Measurements from ENCODE around the gene ERCC1. TPM values are rescaled to one million over a fixed set of nuclear protein-coding genes. Genes with fewer than 3 reads are reported as not detected.

ERCC1 gene
- total and polyA plus RNA-seq, 2 of the 13 experiments (the other 11 are each of a cell fraction or from before 2014, with no cell fraction given) = 40.0 to 66.4 TPM

- no peak for TF ChIP-seq GFI1 (CRISPR knock-in tag; IDR thresholded peaks at IDR 0.05; ENCODE audit: borderline replicate concordance)
- TF ChIP-seq GLMP (CRISPR knock-in tag; IDR thresholded peaks at IDR 0.05; ENCODE audit: borderline replicate concordance) = no peak
- TF ChIP-seq BORCS8-MEF2B (CRISPR knock-in tag; IDR thresholded peaks at IDR 0.05) = peak; percentile 46
- no peak for TF ChIP-seq XBP1 (CRISPR knock-in tag; IDR thresholded peaks at IDR 0.05)
- TF ChIP-seq HNF4G (IDR thresholded peaks at IDR 0.05; ENCODE audit: borderline replicate concordance, low read depth, low read length) = no peak
- no peak for TF ChIP-seq HNF4G (CRISPR knock-in tag; IDR thresholded peaks at IDR 0.05; ENCODE audit: borderline replicate concordance, low read depth)
- TF ChIP-seq ZNF296 (CRISPR knock-in tag; conservative IDR thresholded peaks at IDR 0.05) = no peak
- no peak for TF ChIP-seq TEAD2 (CRISPR knock-in tag; IDR thresholded peaks at IDR 0.05)
- peak; percentile 98; the same call in 2 of the 3 replicates for TF ChIP-seq MXI1 (IDR thresholded peaks at IDR 0.05; ENCODE audit: borderline replicate concordance, low read depth, low read length)
- TF ChIP-seq ZFP41 (CRISPR knock-in tag; IDR thresholded peaks at IDR 0.05; ENCODE audit: borderline replicate concordance) = peak; percentile 41; the same call in 1 of the 2 replicates
- peak; percentile 44; the same call in 1 of the 2 replicates for TF ChIP-seq RXRA (CRISPR knock-in tag; IDR thresholded peaks at IDR 0.05)
- TF ChIP-seq IRF9 (CRISPR knock-in tag; IDR thresholded peaks at IDR 0.05; ENCODE audit: borderline replicate concordance) = peak; percentile 42; the same call in 1 of the 2 replicates
- no peak; the same call in 1 of the 2 replicates for TF ChIP-seq KLF12 (CRISPR knock-in tag; IDR thresholded peaks at IDR 0.05; ENCODE audit: borderline replicate concordance)
- TF ChIP-seq TSC22D2 (CRISPR knock-in tag; IDR thresholded peaks at IDR 0.05; ENCODE audit: borderline replicate concordance) = no peak; the same call in 1 of the 2 replicates
- peak; percentile 68 for TF ChIP-seq TARDBP (CRISPR knock-in tag; IDR thresholded peaks at IDR 0.05)
- TF ChIP-seq NBN (conservative IDR thresholded peaks at IDR 0.05) = no peak
- TF ChIP-seq BATF2 (CRISPR knock-in tag; IDR thresholded peaks at IDR 0.05) = 0 out of 2 replicates have a peak, but pooled peaks have one; percentile 37
- no peak for TF ChIP-seq PLSCR1 (CRISPR knock-in tag; IDR thresholded peaks at IDR 0.05; ENCODE audit: borderline replicate concordance)
- TF ChIP-seq CENPT (CRISPR knock-in tag; IDR thresholded peaks at IDR 0.05; ENCODE audit: low read depth) = no peak
- peak; percentile 71; the same call in 1 of the 2 replicates for TF ChIP-seq ATF1 (CRISPR knock-in tag; IDR thresholded peaks at IDR 0.05)
- no peak for TF ChIP-seq SRSF4 (IDR thresholded peaks at IDR 0.05; ENCODE audit: low read depth, low read length, poor library complexity, severe bottlenecking)
- no peak for TF ChIP-seq ZFP62 (CRISPR knock-in tag; IDR thresholded peaks at IDR 0.05)
- TF ChIP-seq CREBL2 (CRISPR knock-in tag; IDR thresholded peaks at IDR 0.05; ENCODE audit: borderline replicate concordance) = no peak
- no peak for TF ChIP-seq NFIB (CRISPR knock-in tag; IDR thresholded peaks at IDR 0.05; ENCODE audit: borderline replicate concordance)
- TF ChIP-seq MAFG (CRISPR knock-in tag; IDR thresholded peaks at IDR 0.05) = no peak
- peak; percentile 30; the same call in 1 of the 2 replicates for TF ChIP-seq ZNF274 (CRISPR knock-in tag; IDR thresholded peaks at IDR 0.05)
Observed at GRCh38 chr19:45406226-45407090, 17.3 kb downstream of the ERCC1 start, which contains the start of gene POLR1G (continued).
